Left ventricle myocardium inferior (tissue), 1 donor: ENCODE data around the gene EDRF1. TPM values are rescaled to one million over a fixed set of nuclear protein-coding genes. Genes with fewer than 3 reads are reported as not detected.
"Not testable (repeated sequence)": the region's sequence is repeated elsewhere in the genome, so short reads cannot be mapped to it uniquely, and the experiment has no call there.

Experiments used
- DNase-seq: peaks from one replicate; pipeline ENCODE4 v3.0.0-alpha.2; 2020
- H3K27ac ChIP-seq: fragments of 200-600 bp; replicated peaks from 2 replicates; pipeline ENCODE4 v1.8.0; 2021
- H3K27me3 ChIP-seq: fragments of 200-600 bp; 2 replicates; pipeline ENCODE4 v1.8.0; 2021; ENCODE audit warnings: low read depth
- H3K36me3 ChIP-seq: fragments of 200-600 bp; 2 replicates; pipeline ENCODE4 v1.8.0; 2021
- H3K4me1 ChIP-seq: fragments of 200-600 bp; 2 replicates; pipeline ENCODE4 v1.8.0; 2021
- H3K4me3 ChIP-seq: fragments of 200-600 bp; 2 replicates; pipeline ENCODE4 v1.8.0; 2021; ENCODE audit warnings: mild to moderate bottlenecking, moderate library complexity
- H3K9me3 ChIP-seq: fragments of 200-600 bp; replicated peaks from 2 replicates; pipeline ENCODE4 v1.8.0; 2021
- CTCF ChIP-seq: fragments of 200-600 bp; IDR thresholded peaks from 2 replicates; pipeline ENCODE4 v1.8.0; 2021; ENCODE audit warnings: antibody characterized with exemption, mild to moderate bottlenecking, borderline replicate concordance
- intact Hi-C: fragments of 100-400 bp; cut with micrococcal nuclease; formaldehyde crosslinking; loops from one replicate; pipeline ENCODE4 v1.11.0; 2022
- total RNA-seq: library from RNA; stranded (reverse); fragmentation: NEBNext Ultra II Directional; extraction: Animal tissue kit (Norgen Biotek cat#: 25700); gene quantifications from one replicate; pipeline ENCODE4 v1.2.1, GENCODE V29; 2021
- donor health status: DM: no; HTN: yes; CAD: no; lungs with severe emphysema.

The EDRF1 gene
- total RNA-seq, 1 donor from 2014 or later: 11.5 TPM

GRCh38 chr10:125692601-125693523 is 26.6 kb upstream of the EDRF1 start:
- no peak for DNase-seq
- intact Hi-C loops: no loop called here
- no peak for TF ChIP-seq CTCF
- H3K4me3 ChIP-seq: no peak overlapping the region
- H3K27me3 ChIP-seq: peaks cover 51% of the 10 kb centered on the region
- H3K27ac ChIP-seq: no peak overlapping the region
- H3K4me1 ChIP-seq: no peaks in the 10 kb centered on the region
- no peaks in the 10 kb centered on the region for H3K9me3 ChIP-seq
- H3K36me3 ChIP-seq: no peaks in the 10 kb centered on the region

- Histone ChIP-seq H3K4me3 (no peak overlapping the region), H3K9me3 (no peaks in the 10 kb centered on the region), H3K27ac (no peak overlapping the region), H3K36me3 (no peaks in the 10 kb centered on the region), H3K4me1 (no peaks in the 10 kb centered on the region), H3K27me3 (peaks cover 51% of the 10 kb centered on the region)
- no peak for TF ChIP-seq CTCF
- intact Hi-C loops: no loop called here
- no peak for DNase-seq
Measured at GRCh38 chr10:125693524-125693847, 26.0 kb upstream of the EDRF1 start.

GRCh38 chr10:125694883-125695282 is 24.6 kb upstream of the EDRF1 start:
- Histone ChIP-seq H3K36me3 (no peaks in the 10 kb centered on the region), H3K4me1 (no peaks in the 10 kb centered on the region), H3K27me3 (peaks cover 43% of the 10 kb centered on the region), H3K9me3 (no peaks in the 10 kb centered on the region), H3K4me3 (no peak overlapping the region), H3K27ac (no peak overlapping the region)
- no peak for DNase-seq
- TF ChIP-seq CTCF: no peak
- intact Hi-C loops: no loop called here

GRCh38 chr10:125696884-125697283 is 22.6 kb upstream of the EDRF1 start:
- intact Hi-C loops, H3K4me3 ChIP-seq, H3K4me1 ChIP-seq, H3K9me3 ChIP-seq, DNase-seq, H3K27ac ChIP-seq, H3K36me3 ChIP-seq: not testable (repeated sequence)
- peaks cover 28% of the 10 kb centered on the region for H3K27me3 ChIP-seq

- no peak overlapping the region for H3K4me3 ChIP-seq
- H3K27ac ChIP-seq: no peak overlapping the region
- intact Hi-C loops: no loop called here
- H3K36me3 ChIP-seq: no peaks in the 10 kb centered on the region
- no peaks in the 10 kb centered on the region for H3K4me1 ChIP-seq
- no peak for DNase-seq
- H3K27me3 ChIP-seq: peaks cover 21% of the 10 kb centered on the region
- TF ChIP-seq CTCF: no peak
- no peaks in the 10 kb centered on the region for H3K9me3 ChIP-seq
Measured at GRCh38 chr10:125698481-125698998, 21.0 kb upstream of the EDRF1 start.

- intact Hi-C loops: no loop called here
- no peaks in the 10 kb centered on the region for H3K36me3 ChIP-seq
Measured at GRCh38 chr10:125699562-125700143, 19.9 kb upstream of the EDRF1 start.

More at GRCh38 chr10:125699562-125700143, 19.9 kb upstream of the EDRF1 start:
- Histone ChIP-seq H3K9me3 (no peaks in the 10 kb centered on the region), H3K27me3 (peaks cover 16% of the 10 kb centered on the region), H3K4me3 (no peak overlapping the region), H3K27ac (no peak overlapping the region), H3K4me1 (no peaks in the 10 kb centered on the region)
- no peak for DNase-seq
- no peak for TF ChIP-seq CTCF
